Endothelial cell of umbilical vein (primary cell): ENCODE results near the gene BCAR1. TPM values are rescaled to one million over a fixed set of nuclear protein-coding genes. Genes with fewer than 3 reads are reported as not detected.

Experiments used
- BruUV-seq: library from RNA; stranded (reverse); fragments of 400-500 nt; replicated peaks from 2 replicates; lab custom pipeline; 2021; lab: Mats Ljungman, UMichigan
- CTCF ChIA-PET: fragments of 300-600, 350-600 bp; sonication (Branson Sonifier 250); formaldehyde crosslinking; loops from one replicate; lab custom pipeline; 2021; ENCODE audit warnings: antibody characterized with exemption, inconsistent platforms; lab: Charles Lee
- POLR2A ChIA-PET: fragments of 300-600, 350-600 bp; sonication (Branson Sonifier 250); formaldehyde crosslinking; loops from one replicate; lab custom pipeline; 2021; ENCODE audit warnings: antibody characterized with exemption, inconsistent platforms; lab: Charles Lee
- DNase-seq: peaks from one replicate; pipeline ENCODE4 v3.0.0-alpha.2; 2011; ENCODE audit warnings: low read depth, low spot score
- FAIRE-seq: peaks from 2 replicates; lab custom pipeline; 2011; peaks lifted over from hg19 to GRCh38; lab: Jason Lieb, UNC
- H2AFZ ChIP-seq: 2 replicates; pipeline ENCODE4 v1.6.0; 2012; ENCODE audit warnings: low read depth, low read length, control low read depth, inconsistent platforms
- H3K27ac ChIP-seq: 2 replicates; pipeline ENCODE4 v1.5.1; 2011; ENCODE audit warnings: low read depth, mild to moderate bottlenecking, control low read depth, low read length, moderate library complexity; ENCODE audit not compliant: insufficient read depth
- H3K27me3 ChIP-seq, 2 experiments: 2 replicates each; pipeline versions ENCODE4 v1.6.0 to v1.6.1; 2011; ENCODE audit warnings: low read length in 2 of 2, mixed read lengths in 1 of 2; ENCODE audit not compliant: control insufficient read depth in 2 of 2, insufficient read depth in 2 of 2
- H3K36me3 ChIP-seq, 2 experiments: 2 replicates in 1 of 2; 3 replicates in 1 of 2; pipeline ENCODE4 v1.5.1; 2011; ENCODE audit warnings: low read length in 2 of 2, mild to moderate bottlenecking in 1 of 2, moderate library complexity in 1 of 2; ENCODE audit not compliant: control insufficient read depth in 2 of 2, insufficient read depth in 2 of 2; ENCODE audit errors: extremely low read depth in 1 of 2
- H3K4me1 ChIP-seq: 3 replicates; pipeline ENCODE4 v1.5.1; 2011; ENCODE audit warnings: mild to moderate bottlenecking, low read length; ENCODE audit not compliant: control insufficient read depth, insufficient read depth; ENCODE audit errors: extremely low read depth
- H3K4me2 ChIP-seq: 2 replicates; pipeline ENCODE4 v1.6.1; 2011; ENCODE audit warnings: low read length, control low read depth, mixed read lengths; ENCODE audit not compliant: insufficient read depth
- H3K4me3 ChIP-seq, 3 experiments: fragments of 200-600 bp in 1 of 3; sonication (generic), shearing (Covaris generic) in 1 of 3; replicated peaks in 1 of 3; 2 replicates each; pipeline ENCODE4 v1.5.1; 2011 to 2016; ENCODE audit warnings: control low read depth in 3 of 3, low read length in 3 of 3, mild to moderate bottlenecking in 2 of 3, inconsistent platforms in 1 of 3, low read depth in 1 of 3, moderate library complexity in 1 of 3; ENCODE audit not compliant: insufficient read depth in 1 of 3
- H3K79me2 ChIP-seq: 2 replicates; pipeline ENCODE4 v1.6.0; 2012; ENCODE audit warnings: low read length, inconsistent platforms; ENCODE audit not compliant: control insufficient read depth, insufficient read depth
- H3K9ac ChIP-seq: replicated peaks from 2 replicates; pipeline ENCODE3; 2011; ENCODE audit warnings: low read length, control low read depth; ENCODE audit not compliant: insufficient read depth; ENCODE audit errors: extremely low read depth
- H3K9me1 ChIP-seq: replicated peaks from 3 replicates; pipeline ENCODE4 v1.6.0; 2011; ENCODE audit warnings: mild to moderate bottlenecking, low read length; ENCODE audit not compliant: control insufficient read depth, insufficient read depth; ENCODE audit errors: extremely low read depth
- H3K9me3 ChIP-seq: replicated peaks from 2 replicates; pipeline ENCODE4 v1.5.1; 2012; ENCODE audit warnings: low read length, inconsistent platforms; ENCODE audit not compliant: control insufficient read depth, insufficient read depth
- H4K20me1 ChIP-seq: replicated peaks from 2 replicates; pipeline ENCODE3; 2011; ENCODE audit warnings: mild to moderate bottlenecking, low read length; ENCODE audit not compliant: control insufficient read depth, insufficient read depth; ENCODE audit errors: extremely low read depth
- EZH2 ChIP-seq: IDR thresholded peaks from 2 replicates; pipeline ENCODE4 v1.6.1; 2012; ENCODE audit warnings: borderline replicate concordance, low read depth, mild to moderate bottlenecking, moderate library complexity, low read length, inconsistent platforms; ENCODE audit not compliant: severe bottlenecking
- GATA2 ChIP-seq: IDR thresholded peaks from 2 replicates; pipeline ENCODE4 v1.7.0; 2011; ENCODE audit warnings: low read depth, mild to moderate bottlenecking, moderate library complexity, mixed read lengths, low read length; ENCODE audit not compliant: insufficient read length, insufficient read depth
- JUN ChIP-seq: IDR thresholded peaks from 2 replicates; pipeline ENCODE4 v1.6.1; 2011; ENCODE audit warnings: borderline replicate concordance, low read depth; ENCODE audit not compliant: insufficient read length, insufficient read depth
- MYC ChIP-seq: IDR thresholded peaks from one replicate; pipeline ENCODE4 v1.6.1; 2011; ENCODE audit warnings: mild to moderate bottlenecking, low read depth, low read length
- POLR2A ChIP-seq: IDR thresholded peaks from 2 replicates; pipeline ENCODE4 v1.6.1; 2012; ENCODE audit warnings: low read depth, mild to moderate bottlenecking, control low read depth, low read length
- POLR2AphosphoS5 ChIP-seq: IDR thresholded peaks from 2 replicates; pipeline ENCODE4 v1.6.1; 2012; ENCODE audit warnings: low read depth, mild to moderate bottlenecking, control low read depth, low read length, moderate library complexity; ENCODE audit not compliant: insufficient read depth
- dilution Hi-C: fragments of 300-500 bp; cut with MboI; formaldehyde crosslinking; loops from one replicate; pipeline ENCODE4 v1.15.0; 2019; ENCODE audit warnings: low sequenced_read_pairs; ENCODE audit not compliant: extremely low pct_ligation_motif_present
- intact Hi-C: fragments of 100-400 bp; cut with micrococcal nuclease; formaldehyde crosslinking; loops from one replicate; pipeline ENCODE4 v1.10.0; 2022
- polyA plus RNA-seq, 4 experiments: library from polyadenylated mRNA; depleted of rRNA in 3 of 4; stranded (reverse) in 3 of 4; unstranded in 1 of 4; fragments of >200 nt; gene quantifications; 2 replicates each; pipeline versions ENCODE4 v1.2.1 to v1.2.3, GENCODE V29; 2011 to 2012; ENCODE audit warnings: missing spikeins in 1 of 4
- total RNA-seq: library from RNA; stranded (reverse); gene quantifications from 2 replicates; pipeline ENCODE4 v1.2.3, GENCODE V29; 2021
- TF ChIP-seq, protein P1 (sequence below): IDR thresholded peaks from 2 replicates; pipeline ENCODE4 v1.6.1; 2011; ENCODE audit not compliant: insufficient read depth, insufficient read length
- TF ChIP-seq, protein P2 (sequence below), 2 donors: IDR thresholded peaks; 1 replicate in 1 of 2; 2 replicates in 1 of 2; pipeline ENCODE4 v1.5.1; 2011; ENCODE audit warnings: low read length in 2 of 2, mild to moderate bottlenecking in 2 of 2, moderate library complexity in 2 of 2, control low read depth in 1 of 2, inconsistent platforms in 1 of 2, low read depth in 1 of 2; ENCODE audit not compliant: insufficient read depth in 1 of 2; ENCODE audit errors: extremely low read depth in 1 of 2

The BCAR1 gene
- total and polyA plus RNA-seq, 2 donors (not counting 3 experiments of a cell fraction or from before 2014, with no cell fraction given) = 171 to 267 TPM

DNA sequence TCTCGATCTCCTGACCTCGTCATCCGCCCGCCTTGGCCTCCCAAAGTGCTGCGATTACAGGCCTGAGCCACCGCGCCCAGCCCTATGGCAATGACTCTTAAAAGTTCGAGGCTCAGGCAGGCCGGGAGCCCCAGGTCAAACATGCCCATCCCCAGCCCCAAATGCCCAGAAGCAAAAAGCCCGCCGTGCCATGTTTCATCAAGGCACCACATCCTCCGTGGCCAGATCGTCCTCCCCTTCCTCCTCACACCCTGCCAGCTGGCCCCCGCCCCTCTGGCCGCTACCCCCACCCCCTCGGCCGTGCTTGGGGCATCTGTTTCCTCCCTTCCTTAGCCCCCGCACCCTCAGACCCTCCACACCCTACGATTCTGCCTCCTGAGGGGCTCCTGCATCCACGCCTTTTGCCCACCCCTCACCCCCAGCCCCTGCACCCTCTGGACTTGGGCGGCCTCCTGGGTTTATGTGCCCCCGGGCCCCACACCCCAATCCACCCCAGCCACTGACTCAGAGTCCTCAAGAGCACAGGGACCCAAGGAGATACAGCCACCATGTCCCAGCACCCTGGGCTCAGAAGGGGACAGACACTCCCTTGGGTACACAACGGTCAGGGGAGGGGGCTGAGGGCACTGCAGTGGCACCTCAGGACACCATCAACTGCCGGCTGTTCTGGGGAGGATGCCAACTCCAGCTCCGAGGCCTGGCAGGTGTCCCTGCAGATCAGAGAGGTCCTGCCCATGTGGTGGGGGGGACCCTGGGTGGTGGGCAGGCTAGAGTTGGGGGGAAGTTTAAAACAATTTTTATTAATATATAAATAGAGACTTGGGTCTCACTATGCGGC, 25.5 kb downstream of the BCAR1 start:
- Histone ChIP-seq H3K36me3 (peaks cover 13 to 29% of the 10 kb centered on the region in 2 experiments), H3K79me2 (peaks cover 4% of the 10 kb centered on the region), H3K4me3 (no peak overlapping the region), H3K4me1 (no peaks in the 10 kb centered on the region), H3K9me3 (no peaks in the 10 kb centered on the region), H3K4me2 (no peak overlapping the region), H3K27ac (no peak overlapping the region), H4K20me1 (no peaks in the 10 kb centered on the region), H3K9ac (no peak overlapping the region), H2AFZ (no peak overlapping the region), H3K27me3 (no peaks in the 10 kb centered on the region), H3K9me1 (no peaks in the 10 kb centered on the region)
- CTCF ChIA-PET = interaction anchor here (0.9 to 4.0 kb wide), 2 partner anchors 19 to 176 kb away, joined by 3 to 20 read pairs; partner anchors contain the start of gene CTRB2
- intact Hi-C loops = loop anchor here (2.0 kb wide), 1 partner anchor 19 kb away; the partner anchor contains the start of gene CTRB2
- POLR2A ChIA-PET = interaction anchor here (0.6 to 1.7 kb wide), 3 partner anchors 8 to 472 kb away, joined by 3 to 5 read pairs (median 4); partner anchors contain the start of gene CTRB2
- DNase-seq (peak; percentile 25), FAIRE-seq (no peak)
- dilution Hi-C loops = no loop called here
- peak; percentile 15 for TF ChIP-seq POLR2A
- TF ChIP-seq MYC = no peak
- BruUV-seq = no TSS peak

DNA sequence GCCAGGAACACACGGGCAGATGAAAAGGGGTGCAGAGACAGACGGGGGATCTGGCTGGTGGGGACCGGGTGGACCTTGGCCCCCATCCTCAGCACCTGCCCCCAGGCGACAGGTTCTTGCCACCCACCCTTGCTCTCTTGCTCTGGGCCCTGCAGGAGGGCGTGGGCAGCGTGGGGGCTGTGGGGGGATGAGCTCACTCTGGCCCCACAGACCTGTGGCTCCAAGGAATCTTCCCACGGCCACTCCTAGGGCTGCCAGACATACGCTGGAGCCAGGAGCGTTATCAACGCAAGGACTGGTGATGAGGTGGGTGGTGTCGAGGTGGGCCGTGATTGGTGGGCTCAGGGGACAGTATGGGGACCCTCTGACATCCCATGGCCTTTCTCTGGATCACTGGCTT, 26.3 kb downstream of the BCAR1 start:
- intact Hi-C loops (loop anchor here (2.0 kb wide), 1 partner anchor 18 kb away; the partner anchor contains the start of gene CTRB2), dilution Hi-C loops (no loop called here)
- Histone ChIP-seq H3K27me3 (no peaks in the 10 kb centered on the region), H2AFZ (no peak overlapping the region), H3K27ac (no peak overlapping the region), H3K4me1 (no peaks in the 10 kb centered on the region), H3K36me3 (peaks cover 9 to 24% of the 10 kb centered on the region in 2 experiments), H3K9me3 (no peaks in the 10 kb centered on the region), H3K9ac (no peak overlapping the region), H4K20me1 (no peaks in the 10 kb centered on the region), H3K9me1 (no peaks in the 10 kb centered on the region), H3K4me3 (no peak overlapping the region), H3K79me2 (no peaks in the 10 kb centered on the region), H3K4me2 (no peak overlapping the region)
- no TSS peak for BruUV-seq
- POLR2A ChIA-PET = interaction anchor here (0.6 to 1.7 kb wide), 2 partner anchors 19 to 471 kb away, joined by 3 to 4 read pairs; partner anchors contain the start of gene CTRB2
- CTCF ChIA-PET = interaction anchor here (0.9 to 1.3 kb wide), 2 partner anchors 18 to 177 kb away, joined by 3 to 4 read pairs; partner anchors contain the start of gene CTRB2
- TF ChIP-seq MYC (no peak), GATA2 (no peak), JUN (no peak), POLR2AphosphoS5 (no peak), POLR2A (peak; percentile 49), EZH2 (no peak)
- TF ChIP-seq, protein P1, sequence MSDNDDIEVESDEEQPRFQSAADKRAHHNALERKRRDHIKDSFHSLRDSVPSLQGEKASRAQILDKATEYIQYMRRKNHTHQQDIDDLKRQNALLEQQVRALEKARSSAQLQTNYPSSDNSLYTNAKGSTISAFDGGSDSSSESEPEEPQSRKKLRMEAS = no peak
- TF ChIP-seq, protein P2, sequence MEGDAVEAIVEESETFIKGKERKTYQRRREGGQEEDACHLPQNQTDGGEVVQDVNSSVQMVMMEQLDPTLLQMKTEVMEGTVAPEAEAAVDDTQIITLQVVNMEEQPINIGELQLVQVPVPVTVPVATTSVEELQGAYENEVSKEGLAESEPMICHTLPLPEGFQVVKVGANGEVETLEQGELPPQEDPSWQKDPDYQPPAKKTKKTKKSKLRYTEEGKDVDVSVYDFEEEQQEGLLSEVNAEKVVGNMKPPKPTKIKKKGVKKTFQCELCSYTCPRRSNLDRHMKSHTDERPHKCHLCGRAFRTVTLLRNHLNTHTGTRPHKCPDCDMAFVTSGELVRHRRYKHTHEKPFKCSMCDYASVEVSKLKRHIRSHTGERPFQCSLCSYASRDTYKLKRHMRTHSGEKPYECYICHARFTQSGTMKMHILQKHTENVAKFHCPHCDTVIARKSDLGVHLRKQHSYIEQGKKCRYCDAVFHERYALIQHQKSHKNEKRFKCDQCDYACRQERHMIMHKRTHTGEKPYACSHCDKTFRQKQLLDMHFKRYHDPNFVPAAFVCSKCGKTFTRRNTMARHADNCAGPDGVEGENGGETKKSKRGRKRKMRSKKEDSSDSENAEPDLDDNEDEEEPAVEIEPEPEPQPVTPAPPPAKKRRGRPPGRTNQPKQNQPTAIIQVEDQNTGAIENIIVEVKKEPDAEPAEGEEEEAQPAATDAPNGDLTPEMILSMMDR (IDR thresholded peaks at IDR 0.05; ENCODE audit: extremely low read depth in 1 of 2, insufficient read depth in 1 of 2, low read depth in 1 of 2, low read length in 2 of 2) = no peak
- peak; percentile 24 for DNase-seq
- no peak for FAIRE-seq
